Amygdala (tissue), 56 donors: ENCODE results near the gene MGMT.

Experiments used
- DNase-seq, 56 donors: peaks; one replicate each; lab custom pipeline; 2025; lab: John Stamatoyannopoulos, UW

MGMT gene

GRCh38 chr10:129807211-129807610 lies 340.2 kb downstream of the MGMT start:
- DNase-seq, result no peak

DNA sequence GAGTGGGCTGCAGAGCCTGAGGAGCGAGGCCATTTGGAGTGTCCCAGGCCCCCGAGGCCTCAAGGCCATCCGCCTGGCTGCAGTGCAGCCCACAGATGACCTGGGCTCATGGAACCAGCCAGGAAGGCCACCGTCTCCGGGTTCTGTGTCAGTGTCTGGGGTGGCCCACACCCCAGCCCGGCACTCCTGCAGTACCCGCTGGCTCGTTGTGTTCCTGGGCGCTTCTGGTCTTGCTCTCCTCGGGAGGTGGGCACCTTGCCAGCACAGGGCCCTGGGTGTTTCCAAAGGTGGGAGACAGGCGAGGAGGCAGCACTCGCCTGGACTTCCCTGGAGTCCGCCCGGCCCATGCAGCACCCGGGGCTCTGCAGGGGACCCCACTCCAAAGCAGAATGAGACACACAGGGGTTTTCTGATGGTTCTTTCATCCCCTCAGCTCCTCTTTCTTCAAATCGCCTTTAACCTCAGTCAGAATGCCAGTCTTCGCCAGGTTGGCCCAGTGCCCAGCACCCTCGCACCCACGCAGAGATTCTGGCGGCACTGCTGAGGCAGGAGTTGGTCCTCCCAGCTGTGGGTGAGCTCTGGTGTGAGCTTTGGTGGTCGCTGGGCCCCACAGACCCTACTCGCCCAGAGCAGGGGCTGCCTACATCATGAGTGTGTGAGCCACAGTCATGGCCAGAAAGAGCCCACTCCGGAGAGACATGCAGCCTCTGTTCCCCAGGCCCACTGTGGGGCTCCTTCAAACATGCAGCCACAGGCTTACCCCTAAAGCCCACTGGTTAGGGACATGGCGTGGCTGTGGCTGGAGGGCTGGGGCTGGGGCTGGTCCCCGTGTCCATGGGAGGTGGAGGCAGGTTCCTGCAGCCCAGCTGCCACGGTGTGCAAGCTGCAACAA lies 341.3 kb downstream of the MGMT start:
- no peak for DNase-seq

GRCh38 chr10:129809431-129809830 lies 342.4 kb downstream of the MGMT start:
- DNase-seq, result no peak

DNA sequence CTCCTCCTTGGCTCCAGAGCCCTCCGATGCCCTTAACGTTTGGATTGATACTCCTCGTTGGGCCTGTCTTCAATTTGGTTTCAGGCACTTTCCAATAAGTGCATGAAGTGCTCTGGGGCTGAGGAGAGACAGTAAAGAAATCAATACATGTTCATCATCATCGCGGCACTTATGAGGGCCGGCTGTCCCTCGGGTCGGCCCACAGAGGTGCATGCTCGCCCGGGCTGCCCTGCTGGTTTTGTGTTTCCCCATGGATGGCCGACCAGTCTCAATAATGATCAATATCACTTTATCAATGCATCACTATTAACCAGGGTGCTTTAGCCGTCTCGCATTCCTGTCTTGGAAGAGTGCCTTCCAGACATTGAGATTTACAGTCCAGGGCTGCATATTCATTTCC lies 342.8 kb downstream of the MGMT start:
- DNase-seq, result no peak

GRCh38 chr10:129811208-129811607 lies 344.2 kb downstream of the MGMT start:
- DNase-seq, result no peak

DNA sequence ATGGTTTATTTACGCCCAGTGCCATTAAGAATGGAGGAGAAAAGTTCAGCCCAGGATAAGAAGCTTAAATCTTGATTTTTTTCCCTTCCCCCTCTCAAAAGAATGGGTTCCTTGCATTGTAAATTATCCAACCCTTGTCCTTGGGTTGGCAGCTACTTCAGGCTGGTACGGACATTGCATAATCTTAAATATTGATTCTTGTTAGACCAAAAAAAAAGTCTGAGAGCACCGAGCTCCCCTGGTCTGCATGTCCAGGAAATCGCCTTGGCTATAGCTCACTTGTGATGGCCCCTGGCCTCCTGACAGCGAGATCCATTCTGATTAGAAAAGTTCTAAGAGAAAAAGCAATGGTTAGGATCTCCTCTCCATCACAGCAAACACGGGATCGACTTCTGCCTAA lies 345.4 kb downstream of the MGMT start:
- no peak for DNase-seq

DNA sequence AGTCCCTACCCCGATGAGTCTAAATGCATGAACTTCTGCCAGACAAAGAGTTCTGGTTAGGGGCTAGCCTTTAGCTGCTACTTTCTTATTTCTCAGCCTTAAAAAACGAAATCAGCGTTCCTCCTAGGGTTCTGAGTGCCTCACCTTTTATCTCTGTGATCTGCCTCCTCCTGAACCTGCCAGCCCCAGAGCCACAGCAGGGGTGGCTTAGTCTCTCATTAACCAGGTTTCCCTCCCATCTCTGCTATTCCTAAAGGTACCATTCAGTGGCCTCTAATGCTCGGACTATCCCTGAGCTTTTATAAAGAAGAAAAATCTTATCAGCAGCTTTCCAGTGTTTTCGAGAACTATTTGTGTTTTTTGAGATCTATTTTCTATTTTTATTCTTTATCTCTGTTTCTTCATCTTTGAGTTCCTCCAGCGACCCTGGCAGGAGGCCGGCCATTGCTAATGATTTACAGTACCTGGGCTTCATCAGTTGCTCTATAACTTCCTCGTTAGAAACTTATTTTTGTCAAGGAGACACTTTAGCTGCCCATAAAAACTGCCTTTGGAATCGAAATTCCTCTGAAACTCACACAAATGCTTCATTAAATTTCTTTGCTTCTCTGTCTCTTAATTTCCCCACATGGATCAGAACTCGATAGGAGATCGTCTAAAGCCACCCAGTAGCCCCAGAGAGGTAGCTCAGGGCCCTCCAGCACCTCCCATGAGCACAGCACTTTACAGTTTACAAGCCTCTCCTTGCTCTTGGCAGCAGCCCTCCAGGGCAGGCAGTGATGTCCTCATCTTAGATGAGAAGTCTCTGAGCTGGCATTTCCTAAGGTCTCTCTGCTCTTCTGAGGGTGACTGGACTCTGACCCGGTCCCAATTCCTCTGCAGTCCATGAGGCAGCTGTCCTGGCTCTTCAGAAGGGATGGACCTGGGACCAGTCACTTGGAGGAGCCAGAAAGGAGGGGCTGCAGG lies 347.9 kb downstream of the MGMT start:
- DNase-seq, result no peak

- no peak for DNase-seq
Observed at GRCh38 chr10:129815898-129816655, 349.0 kb downstream of the MGMT start.

DNA sequence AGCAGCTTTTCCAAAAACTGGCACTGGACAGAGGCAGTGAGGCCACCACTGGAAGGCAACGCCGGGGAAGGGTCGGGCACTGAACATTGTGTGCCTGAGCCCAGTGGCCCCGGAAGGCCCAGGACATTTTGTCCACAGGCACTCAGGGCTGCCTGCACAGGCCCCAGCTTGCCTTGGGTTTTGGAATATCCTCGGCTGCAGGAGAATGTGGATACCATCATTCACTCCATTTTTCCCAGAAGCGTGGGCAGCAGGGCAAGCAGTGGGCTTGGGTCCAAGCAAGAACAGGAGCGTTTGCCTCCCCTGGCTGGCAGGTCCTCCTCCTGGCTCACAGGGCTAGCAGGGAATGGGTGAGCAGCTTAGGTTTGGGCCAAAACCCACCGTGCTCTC lies 349.6 kb downstream of the MGMT start:
- DNase-seq, result no peak
